Kidney (tissue), 14 donors: ENCODE data around the gene CLEC18A. TPM values are rescaled to one million over a fixed set of nuclear protein-coding genes. Genes with fewer than 3 reads are reported as not detected.

Experiments used
- DNase-seq, 5 donors: peaks; one replicate each; pipeline ENCODE4 v3.0.0-alpha.2; 2013 to 2020
- FAIRE-seq: peaks from 2 replicates; lab custom pipeline; 2012; peaks lifted over from hg19 to GRCh38; lab: Jason Lieb, UNC
- H3K27ac ChIP-seq, 2 donors: one replicate each; pipeline ENCODE4 v1.7.0; 2013; ENCODE audit warnings: low read depth in 2 of 2, low read length in 2 of 2, inconsistent platforms in 1 of 2
- H3K27me3 ChIP-seq: one replicate; pipeline ENCODE4 v1.7.1; 2013; ENCODE audit warnings: low read length, inconsistent platforms; ENCODE audit not compliant: control insufficient read depth, insufficient read depth
- H3K36me3 ChIP-seq, 3 donors: one replicate each; pipeline versions ENCODE4 v1.7.0 to v1.7.1; 2013; ENCODE audit warnings: low read length in 3 of 3, control low read depth in 1 of 3, inconsistent platforms in 1 of 3; ENCODE audit not compliant: insufficient read depth in 3 of 3, control insufficient read depth in 2 of 3
- H3K4me1 ChIP-seq, 3 donors: one replicate each; pipeline versions ENCODE4 v1.7.0 to v1.7.1; 2013; ENCODE audit warnings: low read length in 3 of 3, inconsistent platforms in 1 of 3, low read depth in 1 of 3; ENCODE audit not compliant: control insufficient read depth in 2 of 3, insufficient read depth in 2 of 3
- H3K4me3 ChIP-seq, 3 donors: one replicate each; pipeline versions ENCODE4 v1.7.0 to v1.8.1; 2013; ENCODE audit warnings: low read length in 3 of 3, control low read depth in 1 of 3, inconsistent platforms in 1 of 3
- H3K9ac ChIP-seq, 3 donors: one replicate each; pipeline versions ENCODE4 v1.7.0 to v1.7.1; 2013; ENCODE audit warnings: low read length in 3 of 3, control low read depth in 1 of 3, inconsistent platforms in 1 of 3
- H3K9me3 ChIP-seq, 3 donors: one replicate each; pipeline versions ENCODE4 v1.7.0 to v1.7.1; 2013; ENCODE audit warnings: low read length in 3 of 3, control low read depth in 1 of 3, inconsistent platforms in 1 of 3; ENCODE audit not compliant: control insufficient read depth in 2 of 3, insufficient read depth in 1 of 3
- intact Hi-C: fragments of 100-400 bp; cut with DNase I; formaldehyde crosslinking; loops from one replicate; pipeline ENCODE4 v1.11.1; 2022
- polyA plus RNA-seq: library from polyadenylated mRNA; stranded (reverse); fragments of 350-450 nt; fragmentation: Illumina TruSeq; extraction: RNeasy Lipid Tissue Mini Kit (QIAGEN cat#74804); gene quantifications from one replicate; pipeline ENCODE4 v1.2.3, GENCODE V29; 2014; ENCODE audit warnings: low read depth, low replicate concordance; ENCODE audit not compliant: insufficient read depth
- total RNA-seq: library from RNA; stranded (reverse); fragmentation: NEBNext Ultra II Directional; extraction: Animal tissue kit (Norgen Biotek cat#: 25700); gene quantifications from one replicate; pipeline ENCODE4 v1.2.1, GENCODE V29; 2021
- TF ChIP-seq, protein P1 (sequence below): IDR thresholded peaks from 3 replicates; pipeline ENCODE4 v1.5.1; 2012; ENCODE audit warnings: mild to moderate bottlenecking, moderate library complexity, borderline replicate concordance; ENCODE audit not compliant: insufficient read depth; ENCODE audit errors: extremely low read depth
- donor health status: control.
- donor health status: control.
- donor health status: control.
- donor health status: control.
- donor health status: control.
- donor health status: DM: yes; HTN: yes; CAD: no.
- donor health status: Normal renal cell carcinoma (clear cell type).

Gene CLEC18A
- total and polyA plus RNA-seq, 2 donors from 2014 or later, result 0.85 to 87.7 TPM

DNA sequence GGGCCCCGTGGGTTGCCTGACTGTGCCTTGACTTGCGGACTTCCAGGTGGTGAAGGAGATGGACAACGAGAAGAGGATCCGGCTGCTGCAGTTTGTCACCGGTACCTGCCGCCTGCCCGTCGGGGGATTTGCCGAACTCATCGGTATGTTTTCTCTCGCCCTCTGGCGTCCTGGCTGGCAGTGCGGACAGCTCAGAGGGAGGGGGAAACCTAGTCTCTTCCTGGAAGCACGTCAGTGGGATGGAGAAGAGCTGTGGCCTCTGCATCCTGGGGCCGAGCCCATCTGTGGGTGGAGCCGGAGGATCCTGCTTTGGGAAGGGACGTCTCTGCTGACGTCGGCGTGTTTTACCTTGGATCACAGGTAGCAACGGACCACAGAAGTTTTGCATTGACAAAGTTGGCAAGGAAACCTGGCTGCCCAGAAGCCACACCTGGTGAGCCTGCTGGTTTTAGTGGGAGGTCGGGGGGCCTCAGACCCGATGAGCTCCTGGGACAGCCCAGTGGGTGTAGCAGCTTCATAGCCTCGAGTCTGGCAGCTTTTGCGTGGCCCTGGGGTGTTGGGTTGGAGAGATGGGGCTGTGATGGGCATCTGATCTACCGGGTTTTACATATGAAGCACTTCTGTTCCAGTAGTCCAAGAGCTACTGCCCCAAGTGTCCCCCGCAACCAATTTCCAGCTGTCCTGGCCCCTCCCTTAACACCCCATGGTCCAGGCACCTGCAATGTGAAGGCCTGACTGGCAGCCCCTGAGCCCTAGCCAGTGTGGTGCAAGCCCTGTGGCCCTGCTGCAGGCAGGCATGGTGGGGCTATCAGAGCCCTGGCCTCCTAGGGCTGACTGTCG, 11.9 kb upstream of the CLEC18A start:
- FAIRE-seq (no peak), DNase-seq (peak in 1 of 5 donors; percentile 63)
- H3K4me3 ChIP-seq, result no peak overlapping the region
- no peaks in the 10 kb centered on the region for H3K27me3 ChIP-seq
- intact Hi-C loops, result loop anchor here (10.0 kb wide), 1 partner anchor 144 kb away; no protein-coding TSS in a partner anchor
- TF ChIP-seq, protein P1, sequence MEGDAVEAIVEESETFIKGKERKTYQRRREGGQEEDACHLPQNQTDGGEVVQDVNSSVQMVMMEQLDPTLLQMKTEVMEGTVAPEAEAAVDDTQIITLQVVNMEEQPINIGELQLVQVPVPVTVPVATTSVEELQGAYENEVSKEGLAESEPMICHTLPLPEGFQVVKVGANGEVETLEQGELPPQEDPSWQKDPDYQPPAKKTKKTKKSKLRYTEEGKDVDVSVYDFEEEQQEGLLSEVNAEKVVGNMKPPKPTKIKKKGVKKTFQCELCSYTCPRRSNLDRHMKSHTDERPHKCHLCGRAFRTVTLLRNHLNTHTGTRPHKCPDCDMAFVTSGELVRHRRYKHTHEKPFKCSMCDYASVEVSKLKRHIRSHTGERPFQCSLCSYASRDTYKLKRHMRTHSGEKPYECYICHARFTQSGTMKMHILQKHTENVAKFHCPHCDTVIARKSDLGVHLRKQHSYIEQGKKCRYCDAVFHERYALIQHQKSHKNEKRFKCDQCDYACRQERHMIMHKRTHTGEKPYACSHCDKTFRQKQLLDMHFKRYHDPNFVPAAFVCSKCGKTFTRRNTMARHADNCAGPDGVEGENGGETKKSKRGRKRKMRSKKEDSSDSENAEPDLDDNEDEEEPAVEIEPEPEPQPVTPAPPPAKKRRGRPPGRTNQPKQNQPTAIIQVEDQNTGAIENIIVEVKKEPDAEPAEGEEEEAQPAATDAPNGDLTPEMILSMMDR, result no peak
- H3K4me1 ChIP-seq, result no peaks in the 10 kb centered on the region
- H3K36me3 ChIP-seq, result peaks cover 0 to 57% (median 35%) of the 10 kb centered on the region in 3 donors
- no peak overlapping the region for H3K9ac ChIP-seq
- no peaks in the 10 kb centered on the region for H3K9me3 ChIP-seq
- H3K27ac ChIP-seq, result no peak overlapping the region

DNA sequence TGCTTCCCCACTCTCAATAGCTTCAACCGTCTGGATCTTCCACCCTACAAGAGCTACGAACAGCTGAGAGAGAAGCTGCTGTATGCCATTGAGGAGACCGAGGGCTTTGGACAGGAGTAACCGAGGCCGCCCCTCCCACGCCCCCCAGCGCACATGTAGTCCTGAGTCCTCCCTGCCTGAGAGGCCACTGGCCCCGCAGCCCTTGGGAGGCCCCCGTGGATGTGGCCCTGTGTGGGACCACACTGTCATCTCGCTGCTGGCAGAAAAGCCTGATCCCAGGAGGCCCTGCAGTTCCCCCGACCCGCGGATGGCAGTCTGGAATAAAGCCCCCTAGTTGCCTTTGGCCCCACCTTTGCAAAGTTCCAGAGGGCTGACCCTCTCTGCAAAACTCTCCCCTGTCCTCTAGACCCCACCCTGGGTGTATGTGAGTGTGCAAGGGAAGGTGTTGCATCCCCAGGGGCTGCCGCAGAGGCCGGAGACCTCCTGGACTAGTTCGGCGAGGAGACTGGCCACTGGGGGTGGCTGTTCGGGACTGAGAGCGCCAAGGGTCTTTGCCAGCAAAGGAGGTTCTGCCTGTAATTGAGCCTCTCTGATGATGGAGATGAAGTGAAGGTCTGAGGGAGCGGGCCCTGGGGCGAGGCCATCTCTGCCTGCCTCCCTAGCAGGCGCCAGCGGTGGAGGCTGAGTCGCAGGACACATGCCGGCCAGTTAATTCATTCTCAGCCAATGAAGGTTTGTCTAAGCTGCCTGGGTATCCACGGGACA, 11.1 kb upstream of the CLEC18A start:
- Histone ChIP-seq H3K9me3 (no peaks in the 10 kb centered on the region), H3K4me3 (no peak overlapping the region), H3K27ac (no peak overlapping the region), H3K36me3 (peaks cover 0 to 50% (median 33%) of the 10 kb centered on the region in 3 donors), H3K4me1 (no peaks in the 10 kb centered on the region), H3K27me3 (no peaks in the 10 kb centered on the region), H3K9ac (no peak overlapping the region)
- intact Hi-C loops, result loop anchor here (10.0 kb wide), 1 partner anchor 145 kb away; no protein-coding TSS in a partner anchor
- FAIRE-seq (no peak), DNase-seq (peak in 1 of 5 donors; percentile 59)
- TF ChIP-seq, protein P1, result no peak

DNA sequence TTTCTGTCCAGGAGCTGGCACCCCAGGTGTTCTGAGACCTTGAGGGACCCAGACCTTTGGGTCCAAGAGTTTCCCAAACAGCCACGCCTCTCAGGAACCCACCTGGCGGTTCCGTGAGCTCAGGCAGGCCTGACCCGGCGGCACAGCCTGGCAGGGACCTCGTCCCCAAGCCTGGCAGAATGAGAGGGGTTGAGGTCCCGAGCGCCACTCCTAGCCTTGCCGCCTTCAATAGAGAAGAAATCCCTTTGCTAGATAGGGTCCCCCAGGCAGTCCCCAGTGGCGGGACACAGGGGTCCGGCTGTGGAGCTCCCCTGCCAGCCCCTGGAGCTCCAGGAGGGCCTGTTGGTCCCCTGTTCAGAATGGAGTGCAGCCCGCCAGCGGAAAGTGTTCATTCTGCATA, 10.5 kb upstream of the CLEC18A start:
- FAIRE-seq (no peak), DNase-seq (peak in 1 of 5 donors; percentile 49)
- H3K4me3 ChIP-seq, result no peak overlapping the region
- intact Hi-C loops, result no loop called here
- TF ChIP-seq, protein P1, result no peak
- H3K9ac ChIP-seq, result no peak overlapping the region
- no peak overlapping the region for H3K27ac ChIP-seq
- H3K9me3 ChIP-seq, result no peaks in the 10 kb centered on the region
- no peaks in the 10 kb centered on the region for H3K27me3 ChIP-seq
- H3K4me1 ChIP-seq, result no peaks in the 10 kb centered on the region
- H3K36me3 ChIP-seq, result peaks cover 0 to 43% (median 28%) of the 10 kb centered on the region in 3 donors
